ENCODE data around the gene ADGRF1.

The ADGRF1 gene

DNA sequence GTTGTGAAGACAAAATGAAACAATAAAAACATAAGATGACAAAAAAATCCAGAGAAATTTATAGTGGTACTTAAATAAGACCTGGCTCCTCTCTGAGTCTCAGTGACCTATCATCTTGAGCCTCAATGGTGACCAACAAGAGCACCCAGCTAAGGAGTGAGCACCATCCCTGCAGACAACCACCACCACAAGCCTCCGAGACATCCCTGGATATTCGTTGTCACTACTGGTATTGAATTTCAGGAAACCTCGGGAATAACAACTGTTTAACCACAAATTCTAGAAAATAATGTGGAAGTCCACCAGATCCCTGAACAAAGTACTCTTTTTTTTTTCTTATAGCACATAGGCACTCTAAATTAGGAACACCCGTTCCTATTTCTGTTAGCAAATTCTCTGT lies 88.2 kb downstream of the ADGRF1 start:
- no peak for DNase-seq (ENCODE audit: low read depth)
- H3K4me3 ChIP-seq (ENCODE audit: low read depth, low read length): no peak overlapping the region

DNA sequence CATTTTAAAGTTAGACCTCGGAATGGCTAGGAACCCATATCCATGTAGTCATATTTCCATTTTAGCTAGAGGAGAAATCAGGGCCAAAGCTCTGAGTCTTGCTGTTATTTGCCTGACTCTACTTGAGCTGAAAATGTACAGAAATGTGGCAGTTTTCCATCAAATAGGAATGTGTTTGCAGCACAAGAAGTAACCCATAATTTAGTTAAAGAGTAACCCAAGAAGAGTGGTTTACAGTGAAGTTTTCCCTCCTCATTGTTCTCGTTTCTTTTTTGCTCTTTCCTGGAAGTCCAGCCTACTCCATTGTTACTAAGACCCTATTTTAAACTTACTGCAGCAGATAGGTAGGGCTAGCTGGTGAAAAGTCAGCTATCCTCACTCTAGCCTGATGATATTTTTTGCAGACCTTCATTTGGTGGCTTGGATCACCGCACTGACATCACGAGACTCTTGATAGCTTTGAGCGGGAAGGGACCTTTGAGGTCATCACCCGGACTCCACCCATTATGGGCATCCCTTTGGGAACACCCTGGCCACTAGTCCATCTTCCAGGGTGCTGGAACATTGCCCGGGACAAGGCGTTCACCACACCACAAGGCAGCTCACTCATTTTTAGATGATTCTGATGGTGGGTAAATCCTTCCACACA lies 92.4 kb downstream of the ADGRF1 start:
- no peak overlapping the region for H3K4me3 ChIP-seq (ENCODE audit: low read depth, low read length)
- DNase-seq (ENCODE audit: low read depth): no peak

DNA sequence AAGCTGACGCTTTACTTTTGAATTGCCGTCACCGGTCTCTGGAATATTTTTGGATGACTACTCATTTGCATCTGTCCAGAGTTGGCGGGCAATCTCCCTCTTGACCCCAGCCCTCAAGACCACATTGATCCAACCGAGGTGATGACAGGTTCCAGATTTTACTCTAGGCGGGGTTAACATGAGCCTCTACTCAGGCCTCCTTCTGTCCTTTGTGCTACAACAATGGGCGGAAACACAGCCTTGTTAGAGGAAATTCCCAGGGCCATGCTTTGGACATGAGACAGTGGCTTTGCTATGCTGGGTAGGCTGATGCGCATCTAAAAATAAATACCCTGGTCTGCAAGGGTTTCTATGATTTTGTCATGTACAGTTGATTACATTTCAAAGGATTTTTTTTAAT lies 93.4 kb downstream of the ADGRF1 start:
- no peak overlapping the region for H3K4me3 ChIP-seq (ENCODE audit: low read depth, low read length)
- no peak for DNase-seq (ENCODE audit: low read depth)

All from skeletal muscle cell (primary cell).